ENCODE measurements around the gene GJB3.

DNA sequence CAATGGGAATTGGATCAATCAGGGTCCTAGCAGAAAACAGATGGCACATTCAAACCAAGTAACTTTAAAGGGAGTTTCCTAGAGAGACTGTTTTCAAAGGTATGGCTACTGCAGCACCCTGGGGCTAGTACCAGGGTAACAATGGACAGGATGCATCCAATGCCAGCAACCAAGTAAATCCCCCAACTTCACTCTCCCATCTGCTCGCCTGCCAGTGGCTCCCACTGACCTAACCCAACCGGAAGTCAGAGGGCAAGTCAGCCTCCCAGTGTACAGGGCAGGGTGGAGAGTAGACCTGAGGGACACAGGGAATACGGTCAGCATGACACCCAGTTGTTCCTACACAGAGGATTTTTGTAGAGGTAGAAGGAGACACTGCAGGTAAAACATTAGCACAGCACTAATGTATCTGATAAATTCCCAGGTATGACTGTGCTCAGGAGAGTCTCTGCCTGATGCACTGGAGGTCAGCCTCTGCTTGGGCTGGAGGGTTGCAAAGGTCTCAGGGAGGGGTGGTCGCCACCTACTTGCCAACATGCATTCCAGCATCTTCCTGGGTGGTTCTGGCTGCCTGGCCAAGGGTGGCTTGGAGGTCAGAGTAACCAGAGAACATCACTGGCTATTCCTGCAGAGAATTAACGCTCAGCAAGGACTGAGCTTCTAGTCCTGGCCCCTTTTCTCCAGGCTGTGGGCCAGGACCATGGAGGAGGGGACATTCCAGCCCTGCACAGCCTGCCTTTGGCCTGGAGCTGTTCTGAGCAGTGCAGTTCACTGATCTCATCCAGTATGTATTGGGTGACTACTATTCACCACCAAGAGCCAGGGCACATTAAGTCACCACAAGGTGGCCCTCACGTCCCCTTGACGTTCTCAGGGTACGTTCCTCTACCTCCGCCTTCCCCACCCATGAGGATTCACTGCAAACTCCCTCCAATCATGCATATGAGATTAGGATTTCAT is 6.7 kb downstream of the GJB3 start:
- TF ChIP-seq, protein P1, sequence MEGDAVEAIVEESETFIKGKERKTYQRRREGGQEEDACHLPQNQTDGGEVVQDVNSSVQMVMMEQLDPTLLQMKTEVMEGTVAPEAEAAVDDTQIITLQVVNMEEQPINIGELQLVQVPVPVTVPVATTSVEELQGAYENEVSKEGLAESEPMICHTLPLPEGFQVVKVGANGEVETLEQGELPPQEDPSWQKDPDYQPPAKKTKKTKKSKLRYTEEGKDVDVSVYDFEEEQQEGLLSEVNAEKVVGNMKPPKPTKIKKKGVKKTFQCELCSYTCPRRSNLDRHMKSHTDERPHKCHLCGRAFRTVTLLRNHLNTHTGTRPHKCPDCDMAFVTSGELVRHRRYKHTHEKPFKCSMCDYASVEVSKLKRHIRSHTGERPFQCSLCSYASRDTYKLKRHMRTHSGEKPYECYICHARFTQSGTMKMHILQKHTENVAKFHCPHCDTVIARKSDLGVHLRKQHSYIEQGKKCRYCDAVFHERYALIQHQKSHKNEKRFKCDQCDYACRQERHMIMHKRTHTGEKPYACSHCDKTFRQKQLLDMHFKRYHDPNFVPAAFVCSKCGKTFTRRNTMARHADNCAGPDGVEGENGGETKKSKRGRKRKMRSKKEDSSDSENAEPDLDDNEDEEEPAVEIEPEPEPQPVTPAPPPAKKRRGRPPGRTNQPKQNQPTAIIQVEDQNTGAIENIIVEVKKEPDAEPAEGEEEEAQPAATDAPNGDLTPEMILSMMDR (IDR thresholded peaks at IDR 0.05) = no peak
- no peak for TF ChIP-seq POLR2A (IDR thresholded peaks at IDR 0.05)

All from lower leg skin (tissue), 3 donors.